NCI-H2081 treated with DMSO at 0.1 percent for 48 hours (cell line): ENCODE data around the gene MAMDC2.
"Not testable (repeated sequence)": the region's sequence is repeated elsewhere in the genome, so short reads cannot be mapped to it uniquely, and the experiment has no call there.

Source experiments
- DNase-seq: peaks from one replicate; lab custom pipeline; 2025; lab: John Stamatoyannopoulos, UW

Gene MAMDC2

DNA sequence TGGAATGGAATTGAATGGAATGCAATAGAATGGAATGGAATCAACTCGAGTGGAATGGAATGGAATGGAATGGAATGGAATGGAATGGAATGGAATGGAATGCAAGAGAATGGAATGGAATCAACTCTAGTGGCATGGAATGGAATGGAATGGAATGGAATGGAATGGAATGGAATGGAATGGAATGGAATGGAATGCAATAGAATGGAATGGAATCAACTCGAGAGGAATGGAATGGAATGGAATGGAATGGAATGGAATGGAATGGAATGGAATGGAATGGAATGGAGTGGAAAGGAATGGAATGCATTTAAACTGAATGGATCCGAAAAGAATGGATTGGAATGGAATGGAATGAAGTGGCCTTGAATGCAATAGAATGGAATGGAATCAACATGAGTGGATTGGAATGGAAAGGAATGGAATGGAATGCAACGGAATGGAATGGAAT, 5.5 kb upstream of the MAMDC2 start:
- not testable (repeated sequence) for DNase-seq

DNA sequence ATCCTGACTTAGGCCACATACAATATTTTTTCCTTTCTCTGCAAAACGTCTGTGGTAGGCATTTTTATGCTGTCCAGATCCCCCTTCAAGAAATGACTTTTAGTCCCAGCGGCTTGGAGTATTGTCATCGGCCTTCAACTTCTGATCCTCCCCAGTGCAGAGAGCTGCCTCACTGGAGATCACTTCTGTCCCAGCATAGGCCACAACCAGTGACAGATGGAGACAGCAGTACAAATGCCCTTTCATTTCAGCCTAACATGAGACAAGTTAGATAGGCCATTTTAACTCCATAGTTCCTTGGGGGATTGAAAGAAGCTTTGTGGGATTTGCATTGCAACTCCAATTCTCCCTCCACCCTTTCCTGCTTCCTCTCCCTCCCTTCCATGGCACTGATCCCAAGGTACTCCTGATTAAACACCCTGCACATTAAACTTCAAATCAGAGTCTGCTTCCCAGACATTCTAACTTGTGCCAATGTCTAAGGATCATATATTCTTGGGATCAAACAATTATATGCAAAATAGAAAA, 3.2 kb upstream of the MAMDC2 start:
- no peak for DNase-seq

DNA sequence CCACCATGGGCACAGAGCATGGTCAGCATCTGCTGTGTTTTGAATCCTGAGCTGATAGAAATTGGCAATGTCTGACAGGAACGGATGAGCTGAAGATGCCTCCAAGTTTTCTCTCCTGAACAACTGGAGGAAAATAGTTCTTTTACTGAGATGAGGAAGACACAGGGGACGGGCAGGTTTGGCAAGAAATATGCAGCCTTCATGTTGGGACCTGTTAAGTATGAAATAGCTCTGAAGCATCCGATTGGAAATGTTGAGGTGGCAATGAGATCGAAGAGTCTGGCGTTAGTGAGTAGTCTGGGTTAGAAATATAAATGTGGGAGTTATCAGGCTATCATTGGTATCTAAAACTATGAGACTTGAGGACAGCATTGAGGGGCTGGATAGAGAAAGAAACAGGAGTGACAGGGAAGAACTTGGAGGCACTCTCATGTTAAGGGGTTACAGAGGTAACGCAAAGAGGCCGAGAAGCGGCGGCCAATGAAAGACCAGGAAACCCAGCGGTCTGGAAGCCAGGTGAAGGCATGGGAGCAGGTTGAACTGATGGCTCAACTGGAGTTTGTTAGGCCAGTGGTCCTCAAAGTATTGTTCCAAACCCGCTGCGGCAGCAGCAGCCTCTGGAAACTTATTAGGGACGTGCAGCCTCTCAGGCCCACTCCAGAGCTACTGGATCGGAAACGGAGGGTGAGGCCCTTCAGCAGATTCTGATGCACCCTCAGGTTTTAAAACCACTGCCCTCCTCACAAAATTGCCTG, 1.0 kb upstream of the MAMDC2 start:
- DNase-seq: no peak

DNA sequence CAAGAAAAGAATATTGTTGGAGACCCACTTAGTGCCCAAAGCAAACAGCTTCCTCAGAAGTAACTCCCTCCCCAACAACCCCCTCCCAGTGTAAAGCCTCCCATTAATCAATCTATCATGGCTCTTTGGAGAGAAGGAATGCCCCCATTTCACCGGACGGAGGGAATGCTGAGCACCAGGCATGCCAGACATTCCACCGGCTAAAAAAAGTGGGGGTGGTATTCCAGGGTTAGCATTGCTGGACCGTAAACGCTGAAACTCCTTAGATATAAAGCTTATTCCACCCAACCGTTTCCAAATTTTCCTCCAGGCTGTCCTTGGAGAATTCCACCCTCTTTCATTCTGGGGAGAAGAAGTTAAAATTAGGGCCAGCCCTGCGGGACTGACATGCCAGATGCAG, 363 bp upstream of the MAMDC2 start:
- no peak for DNase-seq

DNA sequence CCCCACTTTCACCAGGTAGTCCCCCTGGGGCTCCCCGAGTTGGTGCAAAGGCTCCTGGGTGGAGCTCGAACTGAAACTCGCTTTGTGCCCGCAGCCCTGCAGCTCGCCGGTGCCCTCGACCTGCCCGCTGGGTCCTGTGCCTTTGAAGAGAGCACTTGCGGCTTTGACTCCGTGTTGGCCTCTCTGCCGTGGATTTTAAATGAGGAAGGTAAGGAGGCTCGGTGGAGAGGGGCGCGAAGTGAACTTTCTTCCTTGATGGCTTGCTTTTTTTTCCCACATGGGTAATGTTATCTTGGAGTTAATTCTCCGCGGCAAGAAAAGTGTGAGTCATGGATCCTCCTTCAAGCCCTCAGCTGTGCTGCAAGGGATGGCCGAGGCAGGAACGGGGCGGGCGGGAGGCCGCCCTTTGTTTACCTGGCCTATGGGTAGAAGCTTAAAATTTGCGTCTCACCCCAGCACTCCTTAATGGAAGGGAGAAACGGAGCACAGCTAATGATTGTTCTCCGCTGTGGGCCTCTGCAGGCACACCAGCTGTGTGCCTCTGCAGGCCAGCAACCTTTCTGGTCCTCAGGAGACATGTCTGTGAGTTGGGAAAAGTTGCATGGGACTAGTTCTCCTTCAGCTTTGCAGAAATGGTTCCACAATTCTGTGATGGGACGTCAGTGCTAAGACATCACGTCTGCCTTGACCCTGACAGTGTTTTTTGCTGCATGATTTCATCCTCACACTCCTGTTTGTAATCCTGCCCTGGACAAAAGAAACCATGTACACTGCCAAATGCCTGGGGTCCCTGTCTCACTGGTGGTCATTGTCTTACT, 1.1 kb downstream of the MAMDC2 start:
- no peak for DNase-seq

DNA sequence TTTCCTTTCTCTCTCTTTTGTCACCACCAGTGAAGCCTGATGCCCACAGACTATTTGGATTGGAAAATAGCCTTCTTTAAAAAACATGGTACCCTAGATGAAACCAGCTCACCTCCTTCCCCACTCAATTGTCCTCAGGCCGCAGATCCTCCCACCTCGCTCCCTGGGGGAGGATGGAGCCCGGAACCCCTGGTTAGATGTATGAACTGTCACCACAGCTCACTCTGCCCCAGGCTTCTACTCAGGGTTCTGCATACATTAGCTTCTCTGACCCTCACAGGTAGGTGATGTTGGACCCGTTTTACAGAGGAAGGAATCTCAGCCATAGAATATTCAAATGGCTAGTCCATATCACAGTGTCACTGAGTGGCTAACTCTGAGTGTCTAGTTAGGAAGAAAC, 1.8 kb downstream of the MAMDC2 start:
- no peak for DNase-seq

DNA sequence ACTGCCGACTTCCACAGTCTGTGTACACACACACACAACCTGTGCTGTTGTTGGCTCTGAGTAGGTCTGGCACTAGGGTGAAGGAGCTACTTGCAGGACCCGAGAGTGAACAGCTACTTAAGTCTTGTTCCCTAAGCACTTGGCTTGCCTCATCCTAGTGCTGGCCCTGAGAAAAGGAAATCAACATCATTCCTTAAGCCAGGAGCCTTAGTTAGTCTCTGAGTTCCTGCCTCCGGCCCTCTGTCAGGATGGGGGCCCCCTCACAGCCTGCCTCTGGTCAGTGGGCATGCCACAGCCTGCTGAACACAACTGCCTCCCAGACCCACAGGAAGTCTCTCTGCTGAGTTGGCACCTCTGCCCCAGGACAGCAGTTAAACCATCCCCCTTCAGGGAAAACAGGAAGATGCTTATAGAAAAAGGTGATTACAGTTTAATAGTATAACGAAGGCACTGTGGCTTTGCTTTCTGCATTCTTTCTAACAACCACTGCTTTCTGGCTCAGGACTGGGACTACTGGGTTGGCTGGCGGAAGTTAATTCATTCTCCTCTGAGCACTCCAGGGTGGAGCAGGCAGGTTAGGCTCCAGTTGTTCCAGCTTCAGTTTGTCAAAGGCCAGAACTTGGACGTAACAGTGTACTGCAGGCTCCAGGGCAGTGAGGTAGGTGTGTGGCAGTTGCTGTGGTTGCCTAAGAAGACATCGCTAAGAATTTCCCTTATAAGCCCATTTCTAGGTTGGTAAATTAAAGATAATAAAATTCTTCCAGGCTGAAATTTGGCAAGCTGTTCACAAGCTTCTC, 2.8 kb downstream of the MAMDC2 start:
- no peak for DNase-seq

DNA sequence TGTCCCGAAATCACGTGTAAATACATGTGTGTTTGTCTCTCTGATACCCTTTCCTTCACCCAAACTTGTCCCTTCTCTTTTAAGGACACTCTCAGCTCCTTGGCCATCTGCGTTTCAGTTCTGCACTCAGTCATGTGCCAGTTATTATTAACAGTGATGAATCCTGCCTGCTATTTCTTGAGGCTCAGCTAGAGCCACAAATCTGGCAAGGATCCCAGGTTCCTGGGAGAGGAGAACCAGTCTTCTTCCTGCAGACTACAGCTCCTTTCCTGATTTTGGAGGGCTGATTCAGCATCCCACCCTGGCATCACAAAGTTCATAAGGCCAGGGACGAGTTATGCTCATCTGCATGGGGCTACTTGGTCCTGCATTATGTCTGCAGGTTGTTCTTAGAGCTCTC, 5.6 kb downstream of the MAMDC2 start:
- no peak for DNase-seq

DNA sequence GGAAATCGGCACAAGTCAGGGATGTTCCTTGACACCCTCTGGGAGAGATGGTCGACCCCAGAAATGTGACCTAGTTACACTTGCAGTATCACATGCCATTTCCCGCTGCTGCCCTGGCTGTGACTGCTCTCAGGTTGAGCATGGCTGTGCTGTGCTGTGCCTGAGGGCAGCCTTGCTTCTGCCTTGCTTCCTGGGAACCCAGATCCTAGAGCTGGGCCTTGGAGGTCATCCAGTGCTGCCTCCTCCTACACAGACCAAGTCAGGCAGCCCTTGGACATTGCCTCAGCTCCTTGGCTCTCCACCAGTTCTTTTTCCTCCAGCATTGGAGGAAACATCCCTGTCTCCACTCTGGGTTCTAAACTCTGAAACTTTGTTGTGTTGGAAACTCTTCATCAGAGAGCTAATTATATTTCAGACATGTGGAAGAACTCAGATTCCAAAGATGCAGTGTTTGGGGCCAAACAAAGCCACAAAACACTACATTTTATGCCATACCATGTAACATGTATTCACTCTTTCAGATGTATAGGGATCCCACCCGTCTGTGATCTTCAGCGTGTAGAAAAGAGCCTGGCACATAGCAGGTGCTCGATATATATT, 6.1 kb downstream of the MAMDC2 start:
- no peak for DNase-seq

DNA sequence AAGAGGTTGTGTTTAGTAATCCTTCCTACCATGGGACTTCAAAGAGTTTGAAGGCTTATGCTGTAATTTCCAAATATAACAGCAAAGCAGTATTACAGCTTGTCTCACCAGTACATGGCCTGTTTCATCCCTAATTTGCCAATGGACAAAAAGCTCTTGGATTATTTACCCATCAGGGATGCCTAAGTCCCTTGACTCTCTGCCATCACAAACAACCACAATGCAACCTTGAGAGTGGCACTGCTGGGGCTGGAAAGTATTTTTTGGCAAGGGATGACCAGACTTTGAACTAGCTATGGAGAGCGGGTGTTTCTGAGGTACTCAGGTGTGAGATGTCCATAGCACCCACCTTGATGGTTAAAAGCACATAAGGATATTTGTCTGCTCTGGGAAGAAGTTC, 9.1 kb downstream of the MAMDC2 start:
- DNase-seq: no peak

DNA sequence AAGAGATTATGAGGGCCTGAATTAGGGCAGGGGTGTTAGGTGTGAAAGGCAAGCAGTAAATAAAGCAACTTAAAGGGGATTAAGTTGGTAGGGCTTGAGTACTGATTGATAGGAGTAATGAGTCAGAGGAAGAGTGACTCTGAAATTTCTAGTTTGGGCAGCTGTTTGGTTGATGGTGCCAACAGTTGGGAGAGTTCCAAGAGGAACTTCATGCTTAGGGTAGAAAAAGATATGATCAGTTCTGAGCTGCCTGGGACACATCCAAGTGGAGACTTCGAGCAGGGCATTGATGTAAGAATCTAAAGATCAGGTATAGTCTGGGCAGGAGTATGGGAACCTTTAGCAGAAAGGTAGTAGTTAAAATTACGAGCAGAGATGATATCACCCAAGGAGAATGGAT, 10.2 kb downstream of the MAMDC2 start:
- DNase-seq: no peak

DNA sequence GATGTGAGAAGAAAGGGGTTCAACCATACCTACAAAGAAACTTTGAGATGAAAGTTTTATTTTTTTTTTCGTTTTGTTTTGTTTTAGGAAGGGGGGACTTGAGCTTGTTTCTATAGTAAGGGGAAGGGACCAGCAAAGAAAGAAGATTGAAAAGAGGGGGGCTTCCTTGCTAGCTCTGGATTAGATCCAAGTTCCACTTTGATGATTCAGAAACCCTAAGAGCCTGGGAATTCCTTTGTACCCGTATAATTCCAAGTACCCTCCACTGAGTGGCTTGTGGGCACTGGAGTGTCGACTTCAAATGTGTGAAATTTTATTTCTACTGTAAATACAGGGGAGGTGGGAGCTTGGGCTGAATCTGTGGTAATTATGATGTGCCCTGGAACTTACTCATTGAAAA, 10.9 kb downstream of the MAMDC2 start:
- no peak for DNase-seq

DNA sequence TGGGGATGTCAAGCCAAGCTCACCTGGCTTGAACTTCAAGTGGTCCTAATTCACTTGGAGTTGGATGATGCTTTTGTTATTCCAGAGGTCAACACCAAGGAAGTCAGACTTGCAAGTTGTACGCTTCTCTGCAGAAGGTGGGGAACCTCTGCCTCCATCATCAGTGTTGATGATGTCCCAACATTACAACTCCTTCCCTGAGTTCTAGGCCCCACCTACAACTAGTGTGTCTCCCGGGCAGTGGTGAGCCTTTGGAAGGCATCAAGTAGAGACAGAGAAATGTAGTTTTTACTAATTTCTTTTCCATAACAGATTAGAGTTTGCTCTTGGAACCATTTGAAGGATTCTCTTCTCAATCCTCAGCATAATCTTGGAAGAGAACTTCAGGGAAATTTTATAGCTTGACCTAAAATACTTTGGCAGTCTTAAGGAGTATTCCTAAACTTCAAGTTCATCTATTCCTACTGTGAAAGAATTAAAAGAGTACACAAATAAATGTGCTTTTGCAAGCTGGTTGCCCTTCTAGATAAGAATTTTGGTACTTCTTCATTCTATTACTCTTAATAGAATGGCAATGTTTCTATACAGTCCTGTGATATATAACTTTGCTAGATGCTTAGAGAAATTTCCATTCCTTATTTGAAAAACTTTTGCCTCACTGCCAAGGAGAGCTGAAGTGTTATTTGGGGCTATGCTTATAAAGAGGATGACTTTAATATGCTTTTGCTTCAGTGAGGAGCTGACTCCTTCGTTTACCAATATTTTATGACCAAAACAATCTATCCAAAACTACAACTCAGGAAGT, 12.0 kb downstream of the MAMDC2 start:
- DNase-seq: no peak

DNA sequence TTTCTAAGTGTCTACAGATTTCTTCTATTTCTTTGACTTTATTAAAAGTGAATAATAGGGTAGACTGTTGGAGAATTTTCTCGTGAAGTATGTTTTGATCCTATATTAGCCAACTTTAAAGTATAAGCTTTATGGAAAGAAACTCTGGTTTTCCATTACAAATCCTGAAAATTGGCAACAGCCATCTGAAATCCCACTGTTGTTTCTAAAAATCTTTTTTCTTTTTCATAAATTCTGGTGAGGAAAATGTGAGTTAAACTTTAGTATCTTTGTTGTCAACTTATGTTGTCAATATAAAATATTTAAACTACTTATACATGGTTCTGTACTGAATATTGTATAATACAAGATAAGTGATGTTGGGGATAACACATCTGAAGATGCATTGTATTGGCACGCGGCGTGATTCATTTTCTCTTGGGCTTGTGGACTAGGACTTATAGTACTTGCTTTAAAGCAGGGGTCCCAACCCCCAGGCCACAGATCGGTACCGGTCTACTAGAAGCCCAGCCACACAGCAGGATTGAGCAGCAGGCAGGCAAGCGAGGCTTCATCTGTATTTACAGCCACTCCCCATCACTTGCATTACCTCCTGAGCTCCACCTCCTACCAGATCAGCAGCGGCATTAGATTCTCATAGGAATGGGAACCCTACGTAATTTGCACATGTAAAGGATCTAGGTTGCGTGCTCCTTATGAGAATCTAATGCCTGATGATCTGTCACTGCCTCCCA, 12.7 kb downstream of the MAMDC2 start:
- DNase-seq: no peak

DNA sequence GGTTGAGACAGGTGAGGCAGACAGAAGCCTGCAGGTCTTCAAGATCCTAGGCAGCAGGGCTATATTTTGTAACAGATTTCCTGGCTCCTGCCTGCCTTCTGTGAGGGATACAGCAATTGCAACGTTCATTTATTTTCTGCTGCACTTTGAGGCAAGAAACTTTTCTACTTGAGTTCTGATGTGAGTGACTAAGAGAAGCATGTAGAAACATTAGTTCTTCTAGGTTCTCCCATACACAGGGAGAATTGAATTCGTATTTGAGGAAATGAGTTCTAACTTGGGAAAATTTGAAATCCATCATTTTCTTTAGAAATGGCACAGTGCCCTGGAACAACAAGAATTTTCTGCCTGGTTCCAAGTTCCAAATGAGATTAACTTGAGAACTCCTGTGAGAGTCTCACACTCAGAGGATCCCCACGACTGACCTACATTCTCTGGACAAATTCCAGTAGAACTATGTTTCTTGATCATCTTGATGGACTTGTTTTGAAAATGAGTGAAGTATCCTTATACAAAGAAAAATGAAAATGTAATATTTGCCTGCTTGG, 15.0 kb downstream of the MAMDC2 start:
- DNase-seq: no peak

DNA sequence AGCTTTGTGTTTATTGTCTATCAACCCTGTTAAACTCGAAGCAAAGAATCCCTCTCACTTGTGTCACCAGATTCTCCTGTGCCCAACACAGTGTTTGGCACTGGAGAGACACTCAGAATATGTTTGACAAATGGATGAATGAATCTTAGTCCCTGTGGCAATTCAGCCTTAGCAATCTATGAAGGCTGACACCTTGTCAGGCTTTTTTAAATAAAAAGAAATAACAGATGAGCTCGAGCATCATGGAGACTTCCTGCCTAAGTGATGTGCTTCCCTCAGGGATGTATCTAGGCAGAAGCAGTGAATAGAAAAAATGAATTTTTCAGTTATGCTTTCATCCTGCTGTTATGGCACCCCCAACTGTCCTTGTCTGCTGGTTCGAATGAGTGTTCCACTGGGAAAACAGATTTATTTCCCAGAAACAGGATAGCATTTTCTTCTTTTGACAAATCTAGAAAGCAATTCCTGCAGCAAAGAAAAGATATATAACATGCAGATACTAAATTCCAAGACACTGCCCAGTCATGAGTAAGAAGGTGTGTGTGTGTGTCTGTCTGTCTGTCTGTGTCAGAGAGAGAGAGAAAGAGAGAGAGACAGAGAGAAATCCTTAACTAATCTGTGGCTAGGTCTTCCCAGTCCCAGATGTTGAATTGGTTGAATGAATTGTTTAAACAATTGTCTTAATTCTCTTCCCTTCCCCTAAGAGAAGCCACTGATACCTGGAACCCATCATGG, 16.7 kb downstream of the MAMDC2 start:
- DNase-seq: no peak

DNA sequence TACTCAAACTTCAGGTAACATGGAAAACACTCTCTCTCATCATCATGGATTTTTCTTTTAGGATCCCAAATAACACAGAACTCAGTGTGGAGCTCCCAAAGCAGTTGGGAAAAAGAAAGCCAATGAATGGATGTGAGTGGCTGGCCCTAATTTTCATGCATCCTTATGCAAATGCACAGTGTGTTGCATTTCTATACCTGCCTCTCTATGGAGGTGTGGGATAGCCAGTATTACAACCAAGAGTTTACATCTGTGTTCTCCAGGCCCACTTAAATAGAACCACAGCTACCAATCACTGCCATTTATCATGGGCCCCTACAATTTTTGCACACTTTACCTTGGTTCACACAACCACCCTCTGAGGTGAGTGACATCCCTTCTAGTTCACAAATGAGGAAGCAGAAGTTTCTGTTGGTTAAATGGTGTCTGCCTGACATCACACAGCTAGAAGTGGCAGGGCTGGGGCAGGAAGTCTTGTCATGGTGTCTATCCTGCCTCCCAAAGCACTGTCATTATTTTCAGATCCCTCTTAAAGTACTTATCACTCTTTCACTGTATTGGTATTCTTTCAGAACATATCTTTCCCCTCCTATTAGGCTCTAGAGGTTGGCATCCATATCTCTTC, 17.3 kb downstream of the MAMDC2 start:
- DNase-seq: no peak

DNA sequence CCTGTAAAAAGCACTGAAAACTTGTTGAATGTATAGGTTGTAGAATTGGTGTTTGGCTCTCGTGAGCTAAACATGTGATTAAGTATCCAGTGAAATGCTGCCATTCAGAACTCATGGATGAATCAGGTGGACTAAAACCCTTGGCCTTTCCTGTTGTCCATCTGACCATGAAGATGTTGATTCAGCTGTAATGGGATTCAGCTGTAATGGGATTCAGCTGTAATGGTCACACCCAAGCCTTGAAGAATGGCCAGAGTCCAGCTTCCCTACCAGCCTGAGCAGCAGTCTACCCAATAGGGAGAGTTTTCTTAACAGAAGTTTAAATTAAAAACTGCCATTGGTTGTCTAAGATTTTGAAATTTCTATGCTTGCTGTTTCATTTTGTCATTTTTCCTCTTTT, 18.1 kb downstream of the MAMDC2 start:
- DNase-seq: no peak

DNA sequence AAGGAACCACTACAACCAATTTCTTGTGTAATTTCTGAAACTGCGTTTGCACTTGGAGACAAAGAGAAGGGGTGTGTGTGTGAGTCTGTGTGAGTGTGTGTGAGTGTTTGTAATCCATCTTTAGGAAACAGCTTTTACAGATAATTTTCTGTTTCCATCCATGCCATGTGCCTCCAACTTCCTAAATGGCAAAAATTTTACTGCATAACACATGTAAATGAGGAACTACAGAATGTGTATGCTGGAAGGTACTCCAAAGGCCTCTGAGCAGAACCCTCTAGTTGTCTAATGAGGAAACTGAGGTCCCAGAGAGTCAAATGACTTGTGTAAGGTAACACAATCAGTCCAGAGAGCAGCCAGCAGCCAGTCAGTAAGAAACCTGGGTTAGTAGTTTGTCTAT, 20.8 kb downstream of the MAMDC2 start:
- DNase-seq: no peak
